GM18867 (cell line): ENCODE results near the gene TEX38.
"Not testable (repeated sequence)": the region's sequence is repeated elsewhere in the genome, so short reads cannot be mapped to it uniquely, and the experiment has no call there.

ENCODE experiments used
- ATAC-seq: cut with Tn5 transposase; IDR thresholded peaks from one replicate; pipeline ENCODE4 v1.9.1; 2021; ENCODE audit warnings: mild to moderate bottlenecking, moderate library complexity; ENCODE audit not compliant: unreplicated experiment

TEX38 gene

GRCh38 chr1:46671554-46671953, at the start of gene TEX38:
TEX38 (plus strand) TSS chr1:46671854; CDS start chr1:46671935, 81 bp downstream.
- ATAC-seq, result no peak

- ATAC-seq, result no peak
Observed at GRCh38 chr1:46621930-46622329, 49.7 kb upstream of the TEX38 start.

- ATAC-seq, result no peak
Observed at GRCh38 chr1:46622344-46622743, 49.3 kb upstream of the TEX38 start.

- no peak for ATAC-seq
Observed at GRCh38 chr1:46623743-46624644, 47.7 kb upstream of the TEX38 start.

- ATAC-seq, result no peak
Observed at GRCh38 chr1:46630719-46631118, 40.9 kb upstream of the TEX38 start.

GRCh38 chr1:46635205-46635604, 36.4 kb upstream of the TEX38 start:
- no peak for ATAC-seq

- no peak for ATAC-seq
Observed at GRCh38 chr1:46637444-46638083, 34.1 kb upstream of the TEX38 start.

GRCh38 chr1:46638921-46639320, 32.7 kb upstream of the TEX38 start:
- ATAC-seq, result no peak

- ATAC-seq, result no peak
Observed at GRCh38 chr1:46639547-46639946, 32.1 kb upstream of the TEX38 start.

GRCh38 chr1:46642115-46642680, 29.5 kb upstream of the TEX38 start:
- no peak for ATAC-seq

- no peak for ATAC-seq
Observed at GRCh38 chr1:46643368-46643775, 28.3 kb upstream of the TEX38 start.

GRCh38 chr1:46645815-46646214, 25.8 kb upstream of the TEX38 start:
- no peak for ATAC-seq

GRCh38 chr1:46646331-46646730, 25.3 kb upstream of the TEX38 start:
- no peak for ATAC-seq

- no peak for ATAC-seq
Observed at GRCh38 chr1:46646844-46647243, 24.8 kb upstream of the TEX38 start.

GRCh38 chr1:46647611-46648010, 24.0 kb upstream of the TEX38 start:
- no peak for ATAC-seq

- no peak for ATAC-seq
Observed at GRCh38 chr1:46649764-46650163, 21.9 kb upstream of the TEX38 start.

- no peak for ATAC-seq
Observed at GRCh38 chr1:46650491-46650890, 21.2 kb upstream of the TEX38 start.

- not testable (repeated sequence) for ATAC-seq
Observed at GRCh38 chr1:46651152-46651551, 20.5 kb upstream of the TEX38 start.

- ATAC-seq, result no peak
Observed at GRCh38 chr1:46652321-46653100, 19.1 kb upstream of the TEX38 start.

GRCh38 chr1:46653405-46653958, 18.2 kb upstream of the TEX38 start:
- ATAC-seq, result no peak

- ATAC-seq, result no peak
Observed at GRCh38 chr1:46654012-46654411, 17.6 kb upstream of the TEX38 start.
